ENCODE measurements around the gene CCDC178.

- TF ChIP-seq CTCF (IDR thresholded peaks at IDR 0.05) = no peak
- TF ChIP-seq POLR2A (IDR thresholded peaks at IDR 0.05) = no peak
Measured at GRCh38 chr18:33181016-33181415, 259.5 kb downstream of the CCDC178 start.
